K562 (cell line): Measurements from ENCODE around the gene MYO1H. TPM values are rescaled to one million over a fixed set of nuclear protein-coding genes. Genes with fewer than 3 reads are reported as not detected.

Experiments used
- E2F6 ChIP-seq, 2 experiments: IDR thresholded peaks; 2 replicates each; pipeline ENCODE4 v1.6.1; 2011; ENCODE audit warnings: borderline replicate concordance in 1 of 2, control low read depth in 1 of 2, low read depth in 1 of 2, low read length in 1 of 2, mild to moderate bottlenecking in 1 of 2, mixed read lengths in 1 of 2, moderate library complexity in 1 of 2; ENCODE audit not compliant: insufficient read depth in 1 of 2, insufficient read length in 1 of 2, poor library complexity in 1 of 2, severe bottlenecking in 1 of 2; ENCODE audit errors: extremely low read depth in 1 of 2
- E2F8 ChIP-seq: fragments of 450-650 bp; IDR thresholded peaks from 2 replicates; pipeline ENCODE4 v1.7.1; 2018; ENCODE audit warnings: mild to moderate bottlenecking, low read depth; ENCODE audit not compliant: partially characterized antibody
- FOXJ3 ChIP-seq: sonication (generic); formaldehyde crosslinking; IDR thresholded peaks from 2 replicates; pipeline ENCODE4 v1.4.0; 2020; ENCODE audit warnings: mild to moderate bottlenecking, missing genetic modification reagents
- GABPA ChIP-seq: fragments of 200-800 bp; sonication (Bioruptor generic); conservative IDR thresholded peaks from 2 replicates; pipeline ENCODE4 v1.6.1; 2016; ENCODE audit warnings: low read depth, missing genetic modification characterization, missing compliant biosample characterization
- HMGXB4 ChIP-seq: sonication (generic); formaldehyde crosslinking; IDR thresholded peaks from 2 replicates; pipeline ENCODE4 v1.8.1; 2023; ENCODE audit warnings: mild to moderate bottlenecking, missing genetic modification reagents
- MCM5 ChIP-seq: fragments of 450-650 bp; IDR thresholded peaks from 2 replicates; pipeline ENCODE4 v1.6.1; 2016; ENCODE audit warnings: low read depth
- SAFB2 ChIP-seq: fragments of 200-400 bp; formaldehyde crosslinking; IDR thresholded peaks from 2 replicates; pipeline ENCODE4 v1.6.1; 2018; ENCODE audit warnings: borderline replicate concordance, low read length, low read depth, moderate library complexity; ENCODE audit not compliant: severe bottlenecking
- STAT5A ChIP-seq: IDR thresholded peaks from 2 replicates; pipeline ENCODE4 v1.6.1; 2012; ENCODE audit warnings: low read length, inconsistent platforms, borderline replicate concordance
- TCF3 ChIP-seq: sonication (generic); formaldehyde crosslinking; IDR thresholded peaks from 2 replicates; pipeline ENCODE4 v1.4.0; 2020; ENCODE audit warnings: mild to moderate bottlenecking, missing genetic modification reagents
- TRIM24 ChIP-seq, 2 experiments: fragments of 450-650 bp; IDR thresholded peaks; 2 replicates each; pipeline ENCODE4 v1.6.1; 2016
- TSC22D4 ChIP-seq: fragments of 450-650 bp; IDR thresholded peaks from 2 replicates; pipeline ENCODE4 v1.6.1; 2016; ENCODE audit warnings: missing genetic modification characterization, missing biosample characterization, control low read depth
- ZBTB11 ChIP-seq, 3 experiments: fragments of 200-800 bp in 1 of 3; fragments of 250-450 bp in 1 of 3; fragments of 450-650 bp in 1 of 3; sonication (Bioruptor Pico) in 1 of 3; sonication (Bioruptor generic) in 1 of 3; formaldehyde crosslinking in 1 of 3; IDR thresholded peaks; 2 replicates each; pipeline versions ENCODE4 v1.6.1 to v1.8.0; 2016 to 2022; ENCODE audit warnings: mild to moderate bottlenecking in 2 of 3, missing genetic modification characterization in 2 of 3, missing compliant biosample characterization in 1 of 3, moderate library complexity in 1 of 3
- ZNF431 ChIP-seq: sonication (generic); formaldehyde crosslinking; IDR thresholded peaks from 2 replicates; pipeline ENCODE4 v1.8.0; 2022; ENCODE audit warnings: mild to moderate bottlenecking, missing genetic modification reagents
- ZNF449 ChIP-seq: fragments of 250-450 bp; sonication (Bioruptor Pico); IDR thresholded peaks from 2 replicates; pipeline ENCODE4 v1.8.0; 2022; ENCODE audit warnings: moderate library complexity, mild to moderate bottlenecking, inconsistent platforms
- polyA plus RNA-seq, 8 experiments: library from polyadenylated mRNA; depleted of rRNA in 4 of 8; stranded (reverse) in 5 of 8; unstranded in 3 of 8; fragments of >200 nt; fragmentation: Nextera tagmentation in 2 of 8; fragmentation: Illumina TruSeq in 1 of 8; extraction: Ambion mirVana in 2 of 8; extraction: Trizol in 1 of 8; gene quantifications; 2 replicates each; pipeline versions ENCODE4 v1.2.1 to v1.2.3, GENCODE V29; 2011 to 2014; ENCODE audit warnings: inconsistent platforms in 1 of 8, missing spikeins in 1 of 8
- total RNA-seq, 7 experiments: library from RNA; depleted of rRNA in 6 of 7; stranded (reverse); fragments of >200 nt in 6 of 7; fragmentation: Illumina TruSeq in 2 of 7; extraction: Trizol in 2 of 7; gene quantifications; 2 replicates each; pipeline versions ENCODE4 v1.2.1 to v1.2.3, GENCODE V29; 2011 to 2021; ENCODE audit warnings: low replicate concordance in 1 of 7

Gene MYO1H
- total and polyA plus RNA-seq, 9 of the 15 experiments (the other 6 are each of a cell fraction or from before 2014, with no cell fraction given), result not detected

- TF ChIP-seq TSC22D4 (tag), result no peak
- peak; percentile 89 for TF ChIP-seq GABPA
- TF ChIP-seq ZNF449 (CRISPR knock-in tag), result 0 out of 2 replicates have a peak, but pooled peaks have one; percentile 46
- TF ChIP-seq TRIM24 (IDR thresholded peaks at IDR 0.05), result peak; percentile 12 to 42; a peak in 3 of 4 replicates
- peak in 1 of 3 experiments; percentile 68; a peak in 1 of 6 replicates for TF ChIP-seq ZBTB11 (CRISPR knock-in tag; IDR thresholded peaks at IDR 0.05)
- TF ChIP-seq TCF3 (CRISPR knock-in tag), result peak; percentile 68
- TF ChIP-seq HMGXB4 (CRISPR knock-in tag), result no peak
- TF ChIP-seq STAT5A, result peak; percentile 87
- no peak for TF ChIP-seq FOXJ3 (CRISPR knock-in tag)
- peak in 1 of 2 experiments; percentile 76 for TF ChIP-seq E2F6 (IDR thresholded peaks at IDR 0.05; ENCODE audit: borderline replicate concordance in 1 of 2, extremely low read depth in 1 of 2, insufficient read depth in 1 of 2, insufficient read length in 1 of 2, low read depth in 1 of 2, low read length in 1 of 2, poor library complexity in 1 of 2, severe bottlenecking in 1 of 2)
- TF ChIP-seq ZNF431, result 0 out of 2 replicates have a peak, but pooled peaks have one; percentile 14
- TF ChIP-seq MCM5, result no peak
- no peak for TF ChIP-seq SAFB2
- TF ChIP-seq E2F8, result peak; percentile 58
Observed at GRCh38 chr12:109461049-109461845, 113.5 kb downstream of the MYO1H start (continued).
